ENCODE data around the gene MICU2.

MICU2 gene

GRCh38 chr13:21458451-21458812 lies 145.5 kb downstream of the MICU2 start:
- peak overlapping the region; percentile 75 for H3K27ac ChIP-seq
- peak overlapping the region; percentile 71 for H2AFZ ChIP-seq (ENCODE audit: low read depth)
- H3K36me3 ChIP-seq (ENCODE audit: insufficient read depth): no peaks in the 10 kb centered on the region
- no peak overlapping the region for H3K4me3 ChIP-seq (IDR thresholded peaks at IDR 0.05; ENCODE audit: insufficient read depth, low read depth, low read length)
- peaks cover 39% of the 10 kb centered on the region for H3K79me2 ChIP-seq (ENCODE audit: insufficient read depth, low read depth)
- peak overlapping the region; percentile 80 for H3K4me2 ChIP-seq
- H4K20me1 ChIP-seq (ENCODE audit: insufficient read depth): no peaks in the 10 kb centered on the region
- H3K27me3 ChIP-seq (ENCODE audit: insufficient read depth, low read depth): no peaks in the 10 kb centered on the region
- peaks cover 13% of the 10 kb centered on the region for H3K4me1 ChIP-seq (ENCODE audit: low read depth, poor library complexity, severe bottlenecking)
- TF ChIP-seq CTCF (conservative IDR thresholded peaks at IDR 0.05; ENCODE audit: low read depth, low read length): no peak
- peak overlapping the region; percentile 78 for H3K9ac ChIP-seq

GRCh38 chr13:21453387-21454081 lies 150.4 kb downstream of the MICU2 start:
- peaks cover 48% of the 10 kb centered on the region for H3K79me2 ChIP-seq (ENCODE audit: insufficient read depth, low read depth)

GRCh38 chr13:21450936-21451335 lies 153.0 kb downstream of the MICU2 start:
- no peaks in the 10 kb centered on the region for H3K36me3 ChIP-seq (ENCODE audit: insufficient read depth)
- TF ChIP-seq CTCF (conservative IDR thresholded peaks at IDR 0.05; ENCODE audit: low read depth, low read length): no peak
- peaks cover 5% of the 10 kb centered on the region for H3K4me1 ChIP-seq (ENCODE audit: low read depth, poor library complexity, severe bottlenecking)
- H3K79me2 ChIP-seq (ENCODE audit: insufficient read depth, low read depth): peaks cover 24% of the 10 kb centered on the region
- H3K27ac ChIP-seq: no peak overlapping the region
- no peaks in the 10 kb centered on the region for H4K20me1 ChIP-seq (ENCODE audit: insufficient read depth)
- no peaks in the 10 kb centered on the region for H3K27me3 ChIP-seq (ENCODE audit: insufficient read depth, low read depth)
- H2AFZ ChIP-seq (ENCODE audit: low read depth): no peak overlapping the region
- H3K4me3 ChIP-seq (IDR thresholded peaks at IDR 0.05; ENCODE audit: insufficient read depth, low read depth, low read length): no peak overlapping the region
- no peak overlapping the region for H3K9ac ChIP-seq
- H3K4me2 ChIP-seq: no peak overlapping the region

More at GRCh38 chr13:21453387-21454081, 150.4 kb downstream of the MICU2 start:
- H3K9ac ChIP-seq: no peak overlapping the region
- H2AFZ ChIP-seq (ENCODE audit: low read depth): no peak overlapping the region
- no peaks in the 10 kb centered on the region for H3K36me3 ChIP-seq (ENCODE audit: insufficient read depth)
- H3K27ac ChIP-seq: no peak overlapping the region
- TF ChIP-seq CTCF (conservative IDR thresholded peaks at IDR 0.05; ENCODE audit: low read depth, low read length): no peak
- H4K20me1 ChIP-seq (ENCODE audit: insufficient read depth): no peaks in the 10 kb centered on the region
- no peak overlapping the region for H3K4me3 ChIP-seq (IDR thresholded peaks at IDR 0.05; ENCODE audit: insufficient read depth, low read depth, low read length)
- H3K4me2 ChIP-seq: no peak overlapping the region
- peaks cover 16% of the 10 kb centered on the region for H3K4me1 ChIP-seq (ENCODE audit: low read depth, poor library complexity, severe bottlenecking)
- no peaks in the 10 kb centered on the region for H3K27me3 ChIP-seq (ENCODE audit: insufficient read depth, low read depth)

GRCh38 chr13:21446656-21447055 lies 157.3 kb downstream of the MICU2 start:
- Histone ChIP-seq H3K27me3 (ENCODE audit: insufficient read depth, low read depth) (no peaks in the 10 kb centered on the region), H3K36me3 (ENCODE audit: insufficient read depth) (no peaks in the 10 kb centered on the region), H3K27ac (no peak overlapping the region), H3K4me1 (ENCODE audit: low read depth, poor library complexity, severe bottlenecking) (no peaks in the 10 kb centered on the region), H4K20me1 (ENCODE audit: insufficient read depth) (no peaks in the 10 kb centered on the region), H3K4me2 (no peak overlapping the region), H3K9ac (no peak overlapping the region), H3K4me3 (IDR thresholded peaks at IDR 0.05; ENCODE audit: insufficient read depth, low read depth, low read length) (no peak overlapping the region), H2AFZ (ENCODE audit: low read depth) (no peak overlapping the region), H3K79me2 (ENCODE audit: insufficient read depth, low read depth) (peaks cover under 1% of the 10 kb centered on the region)
- TF ChIP-seq CTCF (conservative IDR thresholded peaks at IDR 0.05; ENCODE audit: low read depth, low read length): no peak

Data from KMS-11 (cell line).